Uterus (tissue), 2 donors: ENCODE results near the gene AAK1.

Experiments
- POLR2A ChIP-seq, 2 donors: fragments of 450-650 bp; IDR thresholded peaks; one replicate each; pipeline ENCODE4 v1.6.1; 2016; ENCODE audit warnings: antibody characterized with exemption in 2 of 2, mild to moderate bottlenecking in 1 of 2, moderate library complexity in 1 of 2
- TF ChIP-seq, protein P1 (sequence below), 4 experiments: fragments of 200-600 bp in 2 of 4; fragments of 450-650 bp in 2 of 4; sonication (generic) in 2 of 4; IDR thresholded peaks; one replicate each; pipeline ENCODE4 v1.5.1; 2016 to 2019; ENCODE audit warnings: antibody characterized with exemption in 4 of 4, mild to moderate bottlenecking in 2 of 4, moderate library complexity in 1 of 4

DNA sequence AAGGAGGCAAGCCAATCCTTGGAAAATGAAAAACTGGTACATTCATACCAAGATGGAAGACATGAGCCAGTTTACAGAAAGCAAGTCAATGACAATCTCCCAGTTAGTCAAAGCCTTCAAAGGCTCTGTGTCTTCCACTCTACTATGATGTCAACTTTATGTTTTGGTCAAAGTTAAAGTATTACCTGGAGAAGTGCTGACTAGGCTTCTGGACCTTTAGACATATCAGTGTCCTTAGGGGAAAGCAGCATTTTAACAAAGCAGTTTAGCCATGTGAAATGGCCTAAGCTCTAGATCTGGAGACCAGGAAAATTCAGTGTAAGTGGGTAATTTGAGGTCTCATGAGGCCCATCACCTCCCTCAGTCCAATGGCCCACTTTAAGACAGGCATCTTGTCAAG, 30.8 kb downstream of the AAK1 start:
- TF ChIP-seq, protein P1, sequence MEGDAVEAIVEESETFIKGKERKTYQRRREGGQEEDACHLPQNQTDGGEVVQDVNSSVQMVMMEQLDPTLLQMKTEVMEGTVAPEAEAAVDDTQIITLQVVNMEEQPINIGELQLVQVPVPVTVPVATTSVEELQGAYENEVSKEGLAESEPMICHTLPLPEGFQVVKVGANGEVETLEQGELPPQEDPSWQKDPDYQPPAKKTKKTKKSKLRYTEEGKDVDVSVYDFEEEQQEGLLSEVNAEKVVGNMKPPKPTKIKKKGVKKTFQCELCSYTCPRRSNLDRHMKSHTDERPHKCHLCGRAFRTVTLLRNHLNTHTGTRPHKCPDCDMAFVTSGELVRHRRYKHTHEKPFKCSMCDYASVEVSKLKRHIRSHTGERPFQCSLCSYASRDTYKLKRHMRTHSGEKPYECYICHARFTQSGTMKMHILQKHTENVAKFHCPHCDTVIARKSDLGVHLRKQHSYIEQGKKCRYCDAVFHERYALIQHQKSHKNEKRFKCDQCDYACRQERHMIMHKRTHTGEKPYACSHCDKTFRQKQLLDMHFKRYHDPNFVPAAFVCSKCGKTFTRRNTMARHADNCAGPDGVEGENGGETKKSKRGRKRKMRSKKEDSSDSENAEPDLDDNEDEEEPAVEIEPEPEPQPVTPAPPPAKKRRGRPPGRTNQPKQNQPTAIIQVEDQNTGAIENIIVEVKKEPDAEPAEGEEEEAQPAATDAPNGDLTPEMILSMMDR (IDR thresholded peaks at IDR 0.05), result no peak
- no peak for TF ChIP-seq POLR2A (IDR thresholded peaks at IDR 0.05)
